HK-2 (cell line): ENCODE measurements around the gene POTEF.
"Not testable (repeated sequence)": the region's sequence is repeated elsewhere in the genome, so short reads cannot be mapped to it uniquely, and the experiment has no call there.

ENCODE experiments used
- DNase-seq: peaks from one replicate; pipeline ENCODE4 v3.0.0-alpha.2; 2018; ENCODE audit not compliant: unreplicated experiment

The POTEF gene

GRCh38 chr2:130129120-130129829 lies at the start of gene POTEF:
Gene POTEF (minus strand): TSS chr2:130129222. CDS start chr2:130120515, 8,707 bp downstream.
- not testable (repeated sequence) for DNase-seq

- not testable (repeated sequence) for DNase-seq
Measured at GRCh38 chr2:130174866-130175265, 45.8 kb upstream of the POTEF start.

- no peak for DNase-seq
Measured at GRCh38 chr2:130169896-130170295, 40.9 kb upstream of the POTEF start.

GRCh38 chr2:130169163-130169562 lies 40.1 kb upstream of the POTEF start:
- DNase-seq, result not testable (repeated sequence)

GRCh38 chr2:130166611-130167010 lies 37.6 kb upstream of the POTEF start:
- DNase-seq, result not testable (repeated sequence)

- no peak for DNase-seq
Measured at GRCh38 chr2:130165293-130166016, 36.4 kb upstream of the POTEF start.

- DNase-seq, result no peak
Measured at GRCh38 chr2:130162968-130163367, 33.9 kb upstream of the POTEF start.

GRCh38 chr2:130162486-130162885 lies 33.5 kb upstream of the POTEF start:
- DNase-seq, result not testable (repeated sequence)

GRCh38 chr2:130160838-130161705 lies 32.0 kb upstream of the POTEF start:
- peak; percentile 84 for DNase-seq

GRCh38 chr2:130160131-130160530 lies 31.1 kb upstream of the POTEF start:
- peak; percentile 28 for DNase-seq

- DNase-seq, result not testable (repeated sequence)
Measured at GRCh38 chr2:130159376-130159775, 30.4 kb upstream of the POTEF start.

GRCh38 chr2:130158631-130159030 lies 29.6 kb upstream of the POTEF start:
- no peak for DNase-seq

- peak; percentile 57 for DNase-seq
Measured at GRCh38 chr2:130157825-130158514, 28.9 kb upstream of the POTEF start.

GRCh38 chr2:130157354-130157753 lies 28.3 kb upstream of the POTEF start:
- DNase-seq, result not testable (repeated sequence)

- no peak for DNase-seq
Measured at GRCh38 chr2:130156624-130157004, 27.6 kb upstream of the POTEF start.

- DNase-seq, result peak; percentile 70
Measured at GRCh38 chr2:130155956-130156623, 27.1 kb upstream of the POTEF start.

GRCh38 chr2:130154773-130155765 lies 26.0 kb upstream of the POTEF start:
- DNase-seq, result no peak

GRCh38 chr2:130154423-130154770 lies 25.4 kb upstream of the POTEF start:
- DNase-seq, result not testable (repeated sequence)

GRCh38 chr2:130153721-130154422 lies 24.9 kb upstream of the POTEF start:
- not testable (repeated sequence) for DNase-seq
